ENCODE results near the gene IGF2BP3.
"Not testable (repeated sequence)": the region's sequence is repeated elsewhere in the genome, so short reads cannot be mapped to it uniquely, and the experiment has no call there.

IGF2BP3 gene

DNA sequence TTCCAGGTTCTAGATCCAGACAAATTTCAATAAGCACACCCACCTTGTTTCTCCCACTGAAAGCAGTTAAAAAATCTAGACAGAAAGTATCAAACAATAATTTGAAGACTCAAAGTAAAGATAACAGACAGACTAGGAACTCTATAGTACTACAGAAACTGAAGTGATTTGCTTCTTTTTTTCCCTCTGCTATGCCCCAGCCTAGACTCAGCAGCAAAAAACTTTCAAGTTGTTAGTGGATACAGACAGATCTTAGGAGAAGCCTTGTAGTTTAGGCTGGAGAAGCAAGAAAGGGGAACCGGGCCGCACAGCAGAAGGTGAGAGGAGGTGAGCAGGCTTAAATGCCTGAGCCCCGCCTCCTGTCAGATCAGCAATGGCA is 65.1 kb downstream of the IGF2BP3 start:
- TF ChIP-seq, protein P1, sequence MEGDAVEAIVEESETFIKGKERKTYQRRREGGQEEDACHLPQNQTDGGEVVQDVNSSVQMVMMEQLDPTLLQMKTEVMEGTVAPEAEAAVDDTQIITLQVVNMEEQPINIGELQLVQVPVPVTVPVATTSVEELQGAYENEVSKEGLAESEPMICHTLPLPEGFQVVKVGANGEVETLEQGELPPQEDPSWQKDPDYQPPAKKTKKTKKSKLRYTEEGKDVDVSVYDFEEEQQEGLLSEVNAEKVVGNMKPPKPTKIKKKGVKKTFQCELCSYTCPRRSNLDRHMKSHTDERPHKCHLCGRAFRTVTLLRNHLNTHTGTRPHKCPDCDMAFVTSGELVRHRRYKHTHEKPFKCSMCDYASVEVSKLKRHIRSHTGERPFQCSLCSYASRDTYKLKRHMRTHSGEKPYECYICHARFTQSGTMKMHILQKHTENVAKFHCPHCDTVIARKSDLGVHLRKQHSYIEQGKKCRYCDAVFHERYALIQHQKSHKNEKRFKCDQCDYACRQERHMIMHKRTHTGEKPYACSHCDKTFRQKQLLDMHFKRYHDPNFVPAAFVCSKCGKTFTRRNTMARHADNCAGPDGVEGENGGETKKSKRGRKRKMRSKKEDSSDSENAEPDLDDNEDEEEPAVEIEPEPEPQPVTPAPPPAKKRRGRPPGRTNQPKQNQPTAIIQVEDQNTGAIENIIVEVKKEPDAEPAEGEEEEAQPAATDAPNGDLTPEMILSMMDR (conservative IDR thresholded peaks at IDR 0.05; ENCODE audit: low read depth, low read length): no peak
- no peak for DNase-seq (ENCODE audit: low read depth)
- H3K4me3 ChIP-seq (ENCODE audit: low read depth, low read length): no peak overlapping the region

DNA sequence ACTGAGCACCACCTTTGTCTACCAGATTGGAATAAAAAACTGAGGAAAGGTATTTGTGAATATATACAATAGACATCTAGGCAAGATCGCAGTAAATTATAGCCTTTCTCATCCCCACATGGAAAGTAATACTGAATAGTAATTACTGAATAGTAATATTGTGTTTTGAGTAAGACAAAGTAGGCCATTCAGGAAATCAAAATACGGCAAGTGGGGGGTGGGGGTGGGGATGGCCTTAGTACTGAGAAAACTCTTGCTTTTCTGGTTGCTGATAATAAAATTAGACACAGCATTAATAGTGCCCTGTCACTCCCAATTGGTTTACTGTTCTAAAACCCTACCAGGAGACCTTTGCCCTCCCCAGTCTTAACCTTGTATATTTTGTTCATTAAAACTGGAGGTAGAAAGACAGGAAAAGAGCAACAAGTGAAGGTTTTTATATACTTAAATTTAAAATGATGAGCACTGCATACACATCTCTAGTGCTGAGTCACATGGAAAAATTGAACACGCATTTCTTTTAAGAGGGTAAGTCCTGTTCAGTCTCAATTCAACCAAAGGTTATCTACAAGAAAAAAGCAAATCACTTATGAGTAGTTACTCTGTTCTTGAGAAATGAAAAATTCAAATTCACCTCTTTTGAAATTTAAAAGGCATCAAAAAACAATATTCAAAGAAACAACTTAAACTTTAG is 65.6 kb downstream of the IGF2BP3 start:
- TF ChIP-seq, protein P1 (conservative IDR thresholded peaks at IDR 0.05; ENCODE audit: low read depth, low read length): no peak
- no peak for DNase-seq (ENCODE audit: low read depth)
- H3K4me3 ChIP-seq (ENCODE audit: low read depth, low read length): no peak overlapping the region

DNA sequence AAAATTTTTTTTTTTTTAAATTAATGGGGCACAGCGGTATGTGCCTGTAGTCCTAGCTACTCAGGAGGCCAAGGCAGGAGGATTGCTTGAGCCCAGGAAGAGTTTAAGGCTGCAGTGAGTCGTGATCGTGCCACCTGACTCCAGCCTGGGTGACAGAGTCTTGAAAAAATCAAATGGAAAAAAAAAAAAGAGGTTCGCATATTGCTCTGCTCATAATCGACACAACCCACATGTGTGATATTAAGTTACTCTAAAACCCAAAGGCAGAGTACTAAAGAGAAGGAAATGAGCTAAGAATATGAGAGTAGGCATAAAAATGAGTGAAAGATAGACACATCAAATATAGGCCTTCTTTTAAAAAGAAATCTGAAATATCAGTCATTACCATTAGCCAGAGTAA is 66.3 kb downstream of the IGF2BP3 start:
- TF ChIP-seq, protein P1 (conservative IDR thresholded peaks at IDR 0.05; ENCODE audit: low read depth, low read length): no peak
- H3K4me3 ChIP-seq (ENCODE audit: low read depth, low read length): no peak overlapping the region
- no peak for DNase-seq (ENCODE audit: low read depth)

DNA sequence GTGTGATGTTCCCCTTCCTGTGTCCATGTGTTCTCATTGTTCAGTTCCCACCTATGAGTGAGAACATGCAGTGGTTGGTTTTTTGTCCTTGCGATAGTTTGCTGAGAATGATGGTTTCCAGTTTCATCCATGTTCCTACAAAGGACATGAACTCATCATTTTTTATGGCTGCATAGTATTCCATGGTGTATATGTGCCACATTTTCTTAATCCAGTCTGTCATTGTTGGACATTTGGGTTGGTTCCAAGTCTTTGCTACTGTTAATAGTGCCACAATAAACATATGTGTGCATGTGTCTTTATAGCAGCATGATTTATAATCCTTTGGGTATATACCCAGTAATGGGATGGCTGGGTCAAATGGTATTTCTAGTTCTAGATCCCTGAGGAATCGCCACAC is 72.2 kb downstream of the IGF2BP3 start:
- not testable (repeated sequence) for H3K4me3 ChIP-seq (ENCODE audit: low read depth, low read length); DNase-seq (ENCODE audit: low read depth)

DNA sequence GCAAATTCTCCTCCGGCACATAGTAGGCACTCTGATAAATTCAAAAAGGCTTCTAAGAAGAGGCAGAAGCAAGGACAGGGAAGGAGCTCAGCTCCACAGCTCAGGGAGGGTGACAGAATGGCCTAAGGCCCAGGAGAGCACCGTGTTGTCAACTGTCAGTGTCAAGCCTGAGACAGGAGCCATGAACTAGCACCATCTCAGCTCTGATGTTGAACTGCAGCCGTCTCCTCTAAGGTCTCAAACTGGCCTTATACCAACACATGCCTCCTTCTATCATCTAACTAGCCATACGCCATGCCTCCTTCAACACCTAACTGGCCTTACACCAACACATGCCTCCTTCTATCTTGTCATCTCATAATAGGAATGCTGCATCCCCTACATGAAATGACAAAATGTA is 73.0 kb downstream of the IGF2BP3 start:
- no peak for DNase-seq (ENCODE audit: low read depth)
- no peak overlapping the region for H3K4me3 ChIP-seq (ENCODE audit: low read depth, low read length)
- TF ChIP-seq, protein P1 (conservative IDR thresholded peaks at IDR 0.05; ENCODE audit: low read depth, low read length): no peak

DNA sequence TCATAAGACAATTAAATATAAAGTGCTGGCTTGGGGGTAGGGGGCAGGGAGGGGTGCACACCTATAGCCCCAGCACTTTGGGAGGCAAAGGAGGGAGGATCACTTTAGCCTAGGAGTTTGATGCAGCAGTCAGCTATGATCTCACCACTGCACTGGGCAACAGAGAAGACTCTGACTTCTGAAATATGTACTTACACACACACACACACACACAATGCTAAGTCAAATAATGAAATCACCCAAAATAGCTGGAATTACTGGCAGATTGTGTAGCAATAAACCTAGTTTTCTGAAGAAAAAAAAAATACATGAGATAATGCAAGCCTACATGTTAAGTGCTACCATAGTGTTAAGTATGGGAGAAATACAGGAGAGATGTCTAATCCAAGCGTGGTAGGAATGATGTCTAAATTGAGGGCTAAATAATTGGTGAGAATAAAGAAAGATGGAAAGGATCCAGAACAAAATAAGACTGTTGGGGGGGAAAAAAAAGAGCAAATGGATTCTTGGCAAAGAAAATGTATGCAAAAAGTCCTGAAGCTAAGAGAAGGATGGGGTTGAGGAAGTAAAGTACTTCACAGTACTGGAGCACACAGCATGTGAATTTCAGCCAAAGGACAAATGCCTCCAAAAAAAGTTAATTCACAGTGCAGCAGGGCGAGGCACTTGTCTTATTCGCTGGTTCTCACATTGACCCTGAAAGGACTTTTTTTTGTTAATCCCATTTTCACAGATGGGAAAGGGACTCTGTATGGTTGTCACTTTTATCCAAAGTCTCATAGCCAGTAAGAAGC is 73.9 kb downstream of the IGF2BP3 start:
- peak; percentile 94 for DNase-seq (ENCODE audit: low read depth)
- TF ChIP-seq, protein P1 (conservative IDR thresholded peaks at IDR 0.05; ENCODE audit: low read depth, low read length): no peak
- no peak overlapping the region for H3K4me3 ChIP-seq (ENCODE audit: low read depth, low read length)

DNA sequence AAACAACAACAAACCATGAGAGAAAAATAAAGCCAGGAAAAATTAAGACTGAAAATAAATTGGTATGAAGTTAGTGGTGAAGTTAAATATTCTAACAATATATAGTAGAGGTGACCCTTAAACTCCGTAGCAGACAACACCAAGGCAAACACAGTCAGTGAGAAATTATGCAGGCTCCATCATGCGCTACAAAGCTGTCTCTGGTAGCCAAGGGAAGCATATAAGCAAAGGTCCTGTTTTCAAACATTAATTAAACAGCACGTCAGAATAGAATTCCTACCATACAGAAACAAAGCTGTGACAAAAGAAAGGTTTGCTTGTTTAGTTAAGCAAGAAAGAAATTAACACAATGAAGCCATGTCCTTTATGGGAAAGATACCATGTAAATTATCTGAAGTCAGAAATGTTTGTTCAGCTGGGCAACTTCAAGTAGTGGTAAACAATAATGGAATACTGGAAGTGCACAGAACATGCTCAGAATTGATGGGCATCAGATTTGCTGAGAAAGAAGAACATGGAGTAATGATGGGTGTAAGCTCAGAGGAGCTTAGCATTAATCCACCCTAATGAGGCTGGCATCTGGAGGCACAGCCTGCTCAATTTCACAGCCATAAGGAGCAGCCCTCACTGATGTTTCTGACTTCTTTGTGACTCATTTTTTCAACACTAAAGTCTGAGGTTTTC is 75.7 kb downstream of the IGF2BP3 start:
- no peak overlapping the region for H3K4me3 ChIP-seq (ENCODE audit: low read depth, low read length)
- DNase-seq (ENCODE audit: low read depth): no peak
- TF ChIP-seq, protein P1 (conservative IDR thresholded peaks at IDR 0.05; ENCODE audit: low read depth, low read length): no peak
